ENCODE results near the gene METRNL.
"Not testable (repeated sequence)": the region's sequence is repeated elsewhere in the genome, so short reads cannot be mapped to it uniquely, and the experiment has no call there.

The METRNL gene

GRCh38 chr17:83037874-83038165, 41.6 kb upstream of the METRNL start:
- H3K27me3 ChIP-seq (ENCODE audit: insufficient read depth, low read length): no peaks in the 10 kb centered on the region
- no peaks in the 10 kb centered on the region for H3K79me2 ChIP-seq (ENCODE audit: control insufficient read depth, insufficient read depth, low read length, unreplicated experiment)
- H2AFZ ChIP-seq (ENCODE audit: low read length, unreplicated experiment): no peak overlapping the region
- no peak overlapping the region for H3K4me3 ChIP-seq (ENCODE audit: low read depth, low read length)
- H3K36me3 ChIP-seq (ENCODE audit: insufficient read depth, low read length): peaks cover 28% of the 10 kb centered on the region
- H3K4me1 ChIP-seq (ENCODE audit: control insufficient read depth, insufficient read depth, low read length, unreplicated experiment): no peaks in the 10 kb centered on the region
- no peak overlapping the region for H3K27ac ChIP-seq (ENCODE audit: low read depth, low read length)

- H3K4me1 ChIP-seq (ENCODE audit: control insufficient read depth, insufficient read depth, low read length, unreplicated experiment); H3K79me2 ChIP-seq (ENCODE audit: control insufficient read depth, insufficient read depth, low read length, unreplicated experiment); H2AFZ ChIP-seq (ENCODE audit: low read length, unreplicated experiment); H3K27ac ChIP-seq (ENCODE audit: low read depth, low read length); H3K4me3 ChIP-seq (ENCODE audit: low read depth, low read length); H3K27me3 ChIP-seq (ENCODE audit: insufficient read depth, low read length): not testable (repeated sequence)
- H3K36me3 ChIP-seq (ENCODE audit: insufficient read depth, low read length): peaks cover 34% of the 10 kb centered on the region
These were observed 40.4 kb upstream of the METRNL start for GRCh38 chr17:83038983-83039382.

- no peak overlapping the region for H3K27ac ChIP-seq (ENCODE audit: low read depth, low read length)
- H3K4me3 ChIP-seq (ENCODE audit: low read depth, low read length): no peak overlapping the region
- no peaks in the 10 kb centered on the region for H3K79me2 ChIP-seq (ENCODE audit: control insufficient read depth, insufficient read depth, low read length, unreplicated experiment)
- H3K27me3 ChIP-seq (ENCODE audit: insufficient read depth, low read length): no peaks in the 10 kb centered on the region
- H2AFZ ChIP-seq (ENCODE audit: low read length, unreplicated experiment): no peak overlapping the region
- peaks cover 34% of the 10 kb centered on the region for H3K36me3 ChIP-seq (ENCODE audit: insufficient read depth, low read length)
- H3K4me1 ChIP-seq (ENCODE audit: control insufficient read depth, insufficient read depth, low read length, unreplicated experiment): no peaks in the 10 kb centered on the region
These were observed 38.1 kb upstream of the METRNL start for GRCh38 chr17:83041305-83041704.

- H3K79me2 ChIP-seq (ENCODE audit: control insufficient read depth, insufficient read depth, low read length, unreplicated experiment): no peaks in the 10 kb centered on the region
- H3K4me1 ChIP-seq (ENCODE audit: control insufficient read depth, insufficient read depth, low read length, unreplicated experiment): no peaks in the 10 kb centered on the region
- H3K4me3 ChIP-seq (ENCODE audit: low read depth, low read length): no peak overlapping the region
- H3K27ac ChIP-seq (ENCODE audit: low read depth, low read length): no peak overlapping the region
- H3K36me3 ChIP-seq (ENCODE audit: insufficient read depth, low read length): peaks cover 42% of the 10 kb centered on the region
- H2AFZ ChIP-seq (ENCODE audit: low read length, unreplicated experiment): no peak overlapping the region
- no peaks in the 10 kb centered on the region for H3K27me3 ChIP-seq (ENCODE audit: insufficient read depth, low read length)
These were observed 36.8 kb upstream of the METRNL start for GRCh38 chr17:83042522-83043158.

GRCh38 chr17:83044479-83044878, 34.9 kb upstream of the METRNL start:
- not testable (repeated sequence) for H3K4me3 ChIP-seq (ENCODE audit: low read depth, low read length); H3K27ac ChIP-seq (ENCODE audit: low read depth, low read length); H2AFZ ChIP-seq (ENCODE audit: low read length, unreplicated experiment); H3K27me3 ChIP-seq (ENCODE audit: insufficient read depth, low read length); H3K79me2 ChIP-seq (ENCODE audit: control insufficient read depth, insufficient read depth, low read length, unreplicated experiment); H3K4me1 ChIP-seq (ENCODE audit: control insufficient read depth, insufficient read depth, low read length, unreplicated experiment)
- peaks cover 40% of the 10 kb centered on the region for H3K36me3 ChIP-seq (ENCODE audit: insufficient read depth, low read length)

GRCh38 chr17:83046448-83047181, 32.8 kb upstream of the METRNL start:
- Histone ChIP-seq H2AFZ (ENCODE audit: low read length, unreplicated experiment) (no peak overlapping the region), H3K4me1 (ENCODE audit: control insufficient read depth, insufficient read depth, low read length, unreplicated experiment) (peaks cover 13% of the 10 kb centered on the region), H3K36me3 (ENCODE audit: insufficient read depth, low read length) (peaks cover 27% of the 10 kb centered on the region), H3K27me3 (ENCODE audit: insufficient read depth, low read length) (no peaks in the 10 kb centered on the region), H3K27ac (ENCODE audit: low read depth, low read length) (no peak overlapping the region), H3K79me2 (ENCODE audit: control insufficient read depth, insufficient read depth, low read length, unreplicated experiment) (no peaks in the 10 kb centered on the region), H3K4me3 (ENCODE audit: low read depth, low read length) (no peak overlapping the region)

- H3K4me1 ChIP-seq (ENCODE audit: control insufficient read depth, insufficient read depth, low read length, unreplicated experiment): peaks cover 13% of the 10 kb centered on the region
- no peak overlapping the region for H2AFZ ChIP-seq (ENCODE audit: low read length, unreplicated experiment)
- no peaks in the 10 kb centered on the region for H3K27me3 ChIP-seq (ENCODE audit: insufficient read depth, low read length)
- H3K4me3 ChIP-seq (ENCODE audit: low read depth, low read length): no peak overlapping the region
- no peak overlapping the region for H3K27ac ChIP-seq (ENCODE audit: low read depth, low read length)
- H3K79me2 ChIP-seq (ENCODE audit: control insufficient read depth, insufficient read depth, low read length, unreplicated experiment): no peaks in the 10 kb centered on the region
- peaks cover 25% of the 10 kb centered on the region for H3K36me3 ChIP-seq (ENCODE audit: insufficient read depth, low read length)
These were observed 32.3 kb upstream of the METRNL start for GRCh38 chr17:83047182-83047478.

GRCh38 chr17:83047818-83048475, 31.5 kb upstream of the METRNL start:
- H3K27me3 ChIP-seq (ENCODE audit: insufficient read depth, low read length); H3K4me3 ChIP-seq (ENCODE audit: low read depth, low read length); H3K79me2 ChIP-seq (ENCODE audit: control insufficient read depth, insufficient read depth, low read length, unreplicated experiment): not testable (repeated sequence)
- H3K36me3 ChIP-seq (ENCODE audit: insufficient read depth, low read length): peaks cover 24% of the 10 kb centered on the region
- H2AFZ ChIP-seq (ENCODE audit: low read length, unreplicated experiment): peak overlapping the region; percentile 88
- H3K27ac ChIP-seq (ENCODE audit: low read depth, low read length): peak overlapping the region; percentile 85
- peaks cover 13% of the 10 kb centered on the region for H3K4me1 ChIP-seq (ENCODE audit: control insufficient read depth, insufficient read depth, low read length, unreplicated experiment)

- no peak overlapping the region for H3K27ac ChIP-seq (ENCODE audit: low read depth, low read length)
- peak overlapping the region; percentile 99 for H3K4me3 ChIP-seq (ENCODE audit: low read depth, low read length)
- no peaks in the 10 kb centered on the region for H3K27me3 ChIP-seq (ENCODE audit: insufficient read depth, low read length)
These were observed 28.6 kb upstream of the METRNL start for GRCh38 chr17:83050651-83051395.

GRCh38 chr17:83051396-83052240, 27.8 kb upstream of the METRNL start:
- Histone ChIP-seq H3K79me2 (ENCODE audit: control insufficient read depth, insufficient read depth, low read length, unreplicated experiment) (no peaks in the 10 kb centered on the region), H3K27me3 (ENCODE audit: insufficient read depth, low read length) (no peaks in the 10 kb centered on the region), H3K27ac (ENCODE audit: low read depth, low read length) (no peak overlapping the region), H3K36me3 (ENCODE audit: insufficient read depth, low read length) (peaks cover 8% of the 10 kb centered on the region), H3K4me1 (ENCODE audit: control insufficient read depth, insufficient read depth, low read length, unreplicated experiment) (peaks cover 22% of the 10 kb centered on the region), H3K4me3 (ENCODE audit: low read depth, low read length) (peak overlapping the region; percentile 99), H2AFZ (ENCODE audit: low read length, unreplicated experiment) (peak overlapping the region; percentile 80)

More at GRCh38 chr17:83050651-83051395, 28.6 kb upstream of the METRNL start:
- no peaks in the 10 kb centered on the region for H3K79me2 ChIP-seq (ENCODE audit: control insufficient read depth, insufficient read depth, low read length, unreplicated experiment)
- H2AFZ ChIP-seq (ENCODE audit: low read length, unreplicated experiment): peak overlapping the region; percentile 80
- H3K4me1 ChIP-seq (ENCODE audit: control insufficient read depth, insufficient read depth, low read length, unreplicated experiment): peaks cover 14% of the 10 kb centered on the region
- H3K36me3 ChIP-seq (ENCODE audit: insufficient read depth, low read length): peaks cover 12% of the 10 kb centered on the region
